GM12891 (cell line): Measurements from ENCODE around the gene SLC49A4.

ENCODE experiments used
- PAX5 ChIP-seq: IDR thresholded peaks from 2 replicates; pipeline ENCODE4 v1.6.1; 2011; ENCODE audit warnings: low read length, moderate library complexity, mild to moderate bottlenecking; ENCODE audit not compliant: insufficient read depth, severe bottlenecking
- POLR2A ChIP-seq: IDR thresholded peaks from 2 replicates; pipeline ENCODE4 v1.6.1; 2011; ENCODE audit warnings: low read depth, low read length, control low read depth
- POLR2AphosphoS5 ChIP-seq: IDR thresholded peaks from 2 replicates; pipeline ENCODE4 v1.6.1; 2011; ENCODE audit warnings: low read depth, low read length, control low read depth
- TAF1 ChIP-seq: IDR thresholded peaks from 2 replicates; pipeline ENCODE4 v1.6.1; 2011; ENCODE audit warnings: low read depth, low read length, control low read depth

- TF ChIP-seq POLR2A (no peak), POLR2AphosphoS5 (no peak), TAF1 (no peak), PAX5 (no peak)
Observed at GRCh38 chr3:122923611-122924010, 128.7 kb downstream of the SLC49A4 start.
